MM.1S (cell line): Measurements from ENCODE around the gene USP24.

Experiments
- EZH2 ChIP-seq: fragments of 300-600 bp; sonication (generic); optimal IDR thresholded peaks from 2 replicates; pipeline ENCODE3; 2017; ENCODE audit warnings: low read depth, mild to moderate bottlenecking, antibody characterized with exemption, low read length, mixed read lengths
- EZH2phosphoT487 ChIP-seq: fragments of 300-600 bp; sonication (generic); IDR thresholded peaks from 2 replicates; pipeline ENCODE4 v1.6.1; 2018; ENCODE audit warnings: antibody characterized with exemption, low read length
- TF ChIP-seq, protein P1 (sequence below): fragments of 300-600 bp; sonication (generic); IDR thresholded peaks from 2 replicates; pipeline ENCODE4 v1.5.1; 2016; ENCODE audit warnings: antibody characterized with exemption, low read length, mixed read lengths

DNA sequence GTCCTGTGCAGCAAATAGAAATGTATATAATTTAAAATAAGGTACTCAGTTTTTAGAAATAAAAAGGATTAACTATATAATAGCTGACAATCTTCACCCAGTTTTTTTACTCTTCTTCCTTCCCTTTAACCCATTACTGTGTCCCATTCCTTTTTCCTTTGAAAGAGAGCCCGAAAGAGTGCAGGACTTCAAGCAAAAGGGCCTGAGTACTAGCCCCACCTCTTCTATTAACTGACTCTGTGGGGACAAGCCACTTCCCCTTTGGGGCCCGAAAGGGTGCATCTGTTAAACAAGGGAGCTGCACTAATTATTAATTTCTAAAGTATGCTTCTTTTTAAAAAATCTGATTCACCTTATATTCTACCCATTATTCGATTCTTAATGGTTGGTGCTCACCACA lies 3.3 kb downstream of the USP24 start:
- TF ChIP-seq, protein P1, sequence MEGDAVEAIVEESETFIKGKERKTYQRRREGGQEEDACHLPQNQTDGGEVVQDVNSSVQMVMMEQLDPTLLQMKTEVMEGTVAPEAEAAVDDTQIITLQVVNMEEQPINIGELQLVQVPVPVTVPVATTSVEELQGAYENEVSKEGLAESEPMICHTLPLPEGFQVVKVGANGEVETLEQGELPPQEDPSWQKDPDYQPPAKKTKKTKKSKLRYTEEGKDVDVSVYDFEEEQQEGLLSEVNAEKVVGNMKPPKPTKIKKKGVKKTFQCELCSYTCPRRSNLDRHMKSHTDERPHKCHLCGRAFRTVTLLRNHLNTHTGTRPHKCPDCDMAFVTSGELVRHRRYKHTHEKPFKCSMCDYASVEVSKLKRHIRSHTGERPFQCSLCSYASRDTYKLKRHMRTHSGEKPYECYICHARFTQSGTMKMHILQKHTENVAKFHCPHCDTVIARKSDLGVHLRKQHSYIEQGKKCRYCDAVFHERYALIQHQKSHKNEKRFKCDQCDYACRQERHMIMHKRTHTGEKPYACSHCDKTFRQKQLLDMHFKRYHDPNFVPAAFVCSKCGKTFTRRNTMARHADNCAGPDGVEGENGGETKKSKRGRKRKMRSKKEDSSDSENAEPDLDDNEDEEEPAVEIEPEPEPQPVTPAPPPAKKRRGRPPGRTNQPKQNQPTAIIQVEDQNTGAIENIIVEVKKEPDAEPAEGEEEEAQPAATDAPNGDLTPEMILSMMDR, result no peak
- TF ChIP-seq EZH2phosphoT487 (no peak), EZH2 (no peak)
